Measurements from ENCODE around the gene TLR7.

TLR7 gene

DNA sequence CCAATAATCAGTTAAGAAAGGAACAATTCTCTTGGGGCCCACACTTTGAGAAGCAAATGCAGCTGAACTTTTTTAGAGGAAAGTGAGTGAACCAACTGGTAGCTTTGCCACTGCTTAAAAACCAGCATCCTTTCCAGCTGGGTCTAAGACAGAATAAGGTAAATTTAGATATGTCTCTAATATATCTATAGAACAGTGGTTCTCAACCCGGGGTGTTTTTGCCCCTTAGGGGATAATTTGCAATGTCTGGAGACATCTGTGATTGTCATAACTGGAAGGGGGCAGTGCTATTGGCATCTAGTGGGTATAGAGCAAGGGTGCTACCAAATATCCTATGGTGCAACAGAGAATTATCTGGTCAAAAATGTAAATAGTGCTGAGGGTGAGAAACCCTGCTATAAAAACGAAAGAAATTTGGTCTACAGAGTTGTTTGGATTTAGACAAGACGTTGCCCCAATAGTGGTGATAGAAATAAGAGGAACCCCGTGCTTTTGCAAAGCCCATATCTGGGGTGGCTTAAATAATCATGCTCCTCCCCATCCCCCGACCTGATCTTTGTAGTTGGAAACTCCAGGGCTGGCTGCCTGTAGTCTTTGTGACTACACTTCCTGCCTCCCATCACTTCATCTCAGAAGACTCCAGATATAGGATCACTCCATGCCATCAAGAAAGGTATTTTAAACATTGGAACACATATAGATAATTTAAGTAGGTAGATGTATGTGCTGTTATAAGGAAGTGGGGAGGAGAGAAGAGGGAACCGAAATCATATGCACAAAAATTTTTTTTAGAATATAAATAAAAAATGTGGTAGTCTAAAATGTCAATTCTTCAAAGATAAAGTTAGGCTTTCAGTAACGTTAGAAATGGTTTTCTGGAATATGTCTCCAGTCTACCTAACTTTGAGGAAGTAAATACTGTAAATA lies at the start of gene TLR7:
TLR7 (plus strand) TSS at position 622 of the 927 bp plus-strand sequence. CDS start 507 bp downstream, outside the sequence.
- peak in 1 of 2 donors; percentile 28 for DNase-seq

GRCh38 chrX:12817528-12817927 lies 49.3 kb upstream of the TLR7 start:
- DNase-seq = no peak

GRCh38 chrX:12819222-12819621 lies 47.6 kb upstream of the TLR7 start:
- no peak for DNase-seq

DNA sequence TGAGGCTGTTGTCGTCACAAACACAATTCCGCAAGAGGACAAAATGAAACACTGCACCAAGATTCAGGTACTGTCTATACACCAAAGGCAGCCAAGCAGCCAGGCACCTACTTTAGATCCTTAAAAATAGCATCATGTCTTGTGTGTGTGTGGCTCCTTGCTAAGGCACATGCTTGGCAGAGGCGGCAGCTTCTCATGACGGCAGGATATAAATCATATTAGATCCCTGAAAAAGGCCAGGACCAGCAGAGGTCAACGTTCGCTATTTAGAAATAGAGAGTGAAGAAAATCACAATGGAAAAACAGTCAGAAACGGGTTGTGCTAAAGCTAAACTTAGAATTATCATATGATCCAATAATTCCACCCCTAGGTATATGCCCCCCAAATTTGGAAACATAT lies 46.1 kb upstream of the TLR7 start:
- DNase-seq = no peak

DNA sequence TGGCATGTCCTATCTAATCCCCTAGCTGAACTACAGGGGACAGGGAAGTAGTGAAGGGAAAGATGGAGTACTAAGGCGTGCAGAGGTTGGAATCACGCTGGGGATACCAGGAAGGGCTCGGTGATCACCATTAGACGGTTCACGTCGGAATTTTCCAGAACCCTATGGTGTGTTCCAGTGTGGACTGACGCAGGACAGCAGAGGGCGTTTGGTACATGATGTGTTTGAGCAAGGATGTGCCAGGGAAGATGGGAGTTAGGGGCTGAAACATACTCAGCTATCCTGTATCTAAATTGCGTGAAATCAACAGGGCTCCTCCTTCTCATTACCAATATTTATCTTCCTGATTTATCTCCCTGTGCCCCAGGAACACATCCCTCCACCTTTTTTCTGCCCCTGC lies 41.9 kb upstream of the TLR7 start:
- no peak for DNase-seq

GRCh38 chrX:12825801-12826200 lies 41.1 kb upstream of the TLR7 start:
- no peak for DNase-seq

DNA sequence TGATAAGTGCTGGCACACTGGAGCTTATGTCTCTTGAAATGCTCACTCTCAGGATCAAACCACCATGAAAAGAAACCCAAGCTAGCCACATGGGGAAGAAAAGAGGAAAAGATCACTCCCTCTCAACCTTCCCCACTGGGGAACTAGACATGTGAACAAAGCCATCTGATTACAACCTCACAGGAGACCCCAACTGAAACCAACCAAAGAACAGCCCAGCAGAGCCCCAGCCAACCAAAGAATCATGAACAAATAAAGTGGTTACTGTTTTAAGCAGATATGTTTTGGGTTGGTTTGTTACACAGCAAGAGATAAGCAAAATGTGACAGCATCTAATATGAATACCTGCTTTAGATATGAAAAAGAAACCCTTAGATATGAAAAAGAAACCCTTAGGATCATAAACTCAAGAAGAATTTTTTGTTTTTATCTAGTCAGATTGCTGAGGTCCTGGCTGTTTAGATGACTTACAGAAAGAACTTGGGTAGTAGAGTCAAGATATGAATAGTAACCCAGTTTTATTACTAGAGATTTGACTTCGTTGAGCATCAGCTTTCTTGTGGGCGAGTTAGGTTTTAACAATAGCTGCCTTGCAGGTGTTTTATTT lies 23.7 kb upstream of the TLR7 start:
- DNase-seq = no peak

DNA sequence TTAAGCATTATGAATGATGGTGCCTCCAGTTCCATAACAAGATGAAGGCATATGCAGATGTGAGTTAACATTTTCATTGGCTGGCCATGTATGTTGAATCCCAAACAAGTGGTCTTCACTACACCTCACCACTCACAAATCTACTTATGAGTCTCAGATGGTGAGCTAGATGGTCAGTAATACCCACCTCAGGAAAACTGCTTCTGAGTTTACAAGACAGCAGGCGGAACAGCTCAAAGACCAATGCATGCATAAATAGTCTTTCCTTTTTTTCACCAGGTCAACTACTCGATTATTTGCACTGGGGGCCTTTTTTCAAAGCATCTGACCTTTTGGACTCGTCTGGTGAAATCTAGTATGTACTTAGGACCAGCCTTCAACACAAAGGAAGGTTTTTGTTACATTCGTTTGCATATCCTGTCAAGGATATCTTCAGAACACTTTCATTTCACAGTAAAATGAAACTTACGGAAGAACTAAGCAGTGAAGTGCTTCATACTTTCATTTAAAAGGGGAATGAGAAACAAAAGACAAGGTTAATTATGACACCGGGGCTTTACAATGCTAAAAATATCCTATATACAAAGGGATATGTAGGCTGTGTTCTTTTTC lies 23.1 kb upstream of the TLR7 start:
- DNase-seq = peak in 1 of 2 donors; percentile 40

DNA sequence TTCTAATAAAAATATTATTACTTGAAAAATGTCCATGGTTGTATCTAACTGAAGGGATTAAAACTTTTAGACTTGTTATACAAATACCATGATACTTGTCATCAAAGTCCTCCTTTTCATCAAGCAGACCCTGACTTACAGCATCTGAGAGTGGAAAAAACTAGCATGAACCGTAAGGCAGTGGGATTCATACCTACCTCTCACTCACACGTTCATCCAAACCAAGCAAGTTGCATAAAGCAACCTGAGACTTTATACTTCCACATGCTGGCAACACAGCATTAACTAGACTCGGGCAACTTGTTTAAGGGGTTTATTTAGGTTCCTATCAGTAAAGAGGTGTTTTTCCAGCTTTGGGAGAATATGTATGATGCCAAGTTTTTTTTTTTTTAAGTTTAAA lies 22.6 kb upstream of the TLR7 start:
- peak in 1 of 2 donors; percentile 2 for DNase-seq

DNA sequence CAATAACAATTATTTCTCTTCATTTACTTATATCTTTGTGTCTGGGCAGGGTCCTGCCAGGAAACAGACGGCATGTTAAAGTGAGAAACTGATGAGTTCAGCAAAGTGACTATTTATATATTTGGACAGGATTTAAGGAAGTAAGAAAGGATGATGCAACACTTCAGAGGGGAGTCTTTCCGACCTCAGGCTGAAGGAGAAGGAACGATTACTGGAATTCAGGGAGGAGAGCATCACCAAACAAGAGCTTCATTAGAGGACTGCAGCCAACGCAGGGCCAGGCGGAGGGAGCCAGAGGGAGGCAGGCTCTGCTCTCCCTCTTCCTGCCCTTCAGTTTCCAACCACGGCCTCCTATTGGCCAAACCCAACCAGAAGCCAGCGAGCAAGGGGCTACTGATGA lies 1.5 kb upstream of the TLR7 start:
- DNase-seq = no peak

GRCh38 chrX:12867685-12868084 lies 813 bp downstream of the TLR7 start:
- DNase-seq = peak in 1 of 2 donors; percentile 15

DNA sequence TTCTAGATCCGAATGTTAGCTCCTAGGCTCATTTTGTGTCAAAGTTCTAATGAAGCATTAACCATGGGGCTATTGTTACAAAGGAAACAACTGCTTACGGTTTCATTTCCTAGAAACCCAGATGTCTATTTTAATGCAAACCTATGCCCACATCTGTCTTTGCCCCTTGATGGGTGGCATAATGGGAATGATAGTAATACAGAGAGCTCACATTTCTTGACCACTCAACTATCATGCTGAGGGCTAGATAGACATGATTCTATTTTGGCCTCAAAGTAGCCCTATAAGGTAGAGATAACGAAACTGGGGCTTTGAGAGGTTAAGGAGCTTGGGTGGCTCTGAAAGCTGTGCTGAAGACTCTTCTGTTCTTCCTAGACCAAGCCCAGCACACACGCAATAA lies 1.9 kb downstream of the TLR7 start:
- no peak for DNase-seq

GRCh38 chrX:12871257-12871656 lies 4.4 kb downstream of the TLR7 start:
- no peak for DNase-seq

GRCh38 chrX:12872741-12873140 lies 5.9 kb downstream of the TLR7 start:
- no peak for DNase-seq

GRCh38 chrX:12874581-12874980 lies 7.7 kb downstream of the TLR7 start:
- DNase-seq = no peak

DNA sequence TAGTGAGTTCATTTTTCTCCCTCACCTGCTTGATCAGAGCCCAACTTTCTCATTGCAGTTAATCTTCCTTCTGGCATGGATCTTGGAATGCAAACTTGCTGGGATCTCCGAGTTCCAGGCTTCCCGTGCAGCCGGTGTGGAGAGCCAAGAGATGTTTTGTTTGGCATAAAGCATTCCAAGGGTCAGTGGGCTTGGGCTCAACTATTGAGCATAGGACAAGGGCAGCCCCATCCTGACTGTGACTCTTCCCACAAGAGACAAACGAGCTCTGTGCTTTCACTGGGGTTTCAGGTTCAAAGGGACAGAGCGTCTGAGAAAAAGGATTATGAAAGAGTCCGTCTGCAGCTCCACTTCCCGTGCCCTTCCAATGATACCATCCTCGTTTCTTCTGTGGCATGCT lies 10.5 kb downstream of the TLR7 start:
- DNase-seq = no peak

DNA sequence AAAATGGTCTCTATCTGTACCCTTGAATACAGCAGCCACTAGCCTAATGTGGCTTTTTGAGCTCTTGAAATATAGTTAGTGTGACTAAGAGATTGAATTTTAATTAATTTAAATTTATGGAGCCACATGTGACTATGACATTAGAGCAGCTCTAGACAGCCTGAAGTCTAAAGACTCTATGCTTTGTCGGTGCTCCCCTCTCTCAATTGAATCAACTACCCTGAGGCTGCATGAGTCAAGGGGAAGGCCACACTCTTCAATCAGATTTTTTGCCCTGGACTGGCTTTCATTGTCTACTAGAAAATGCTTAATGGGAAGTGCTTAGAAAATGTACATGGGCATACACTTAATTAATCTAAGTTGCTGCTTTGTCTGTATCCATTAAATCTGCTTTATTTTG lies 11.7 kb downstream of the TLR7 start:
- DNase-seq = no peak

GRCh38 chrX:12881914-12882313 lies 15.0 kb downstream of the TLR7 start:
- DNase-seq = no peak

DNA sequence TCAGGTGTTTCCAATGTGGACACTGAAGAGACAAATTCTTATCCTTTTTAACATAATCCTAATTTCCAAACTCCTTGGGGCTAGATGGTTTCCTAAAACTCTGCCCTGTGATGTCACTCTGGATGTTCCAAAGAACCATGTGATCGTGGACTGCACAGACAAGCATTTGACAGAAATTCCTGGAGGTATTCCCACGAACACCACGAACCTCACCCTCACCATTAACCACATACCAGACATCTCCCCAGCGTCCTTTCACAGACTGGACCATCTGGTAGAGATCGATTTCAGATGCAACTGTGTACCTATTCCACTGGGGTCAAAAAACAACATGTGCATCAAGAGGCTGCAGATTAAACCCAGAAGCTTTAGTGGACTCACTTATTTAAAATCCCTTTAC lies 18.6 kb downstream of the TLR7 start:
- no peak for DNase-seq

DNA sequence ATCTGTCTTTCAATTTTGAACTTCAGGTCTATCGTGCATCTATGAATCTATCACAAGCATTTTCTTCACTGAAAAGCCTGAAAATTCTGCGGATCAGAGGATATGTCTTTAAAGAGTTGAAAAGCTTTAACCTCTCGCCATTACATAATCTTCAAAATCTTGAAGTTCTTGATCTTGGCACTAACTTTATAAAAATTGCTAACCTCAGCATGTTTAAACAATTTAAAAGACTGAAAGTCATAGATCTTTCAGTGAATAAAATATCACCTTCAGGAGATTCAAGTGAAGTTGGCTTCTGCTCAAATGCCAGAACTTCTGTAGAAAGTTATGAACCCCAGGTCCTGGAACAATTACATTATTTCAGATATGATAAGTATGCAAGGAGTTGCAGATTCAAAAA lies 19.7 kb downstream of the TLR7 start:
- DNase-seq = no peak

- no peak for DNase-seq
These were observed 20.3 kb downstream of the TLR7 start for GRCh38 chrX:12887141-12887540.

DNA sequence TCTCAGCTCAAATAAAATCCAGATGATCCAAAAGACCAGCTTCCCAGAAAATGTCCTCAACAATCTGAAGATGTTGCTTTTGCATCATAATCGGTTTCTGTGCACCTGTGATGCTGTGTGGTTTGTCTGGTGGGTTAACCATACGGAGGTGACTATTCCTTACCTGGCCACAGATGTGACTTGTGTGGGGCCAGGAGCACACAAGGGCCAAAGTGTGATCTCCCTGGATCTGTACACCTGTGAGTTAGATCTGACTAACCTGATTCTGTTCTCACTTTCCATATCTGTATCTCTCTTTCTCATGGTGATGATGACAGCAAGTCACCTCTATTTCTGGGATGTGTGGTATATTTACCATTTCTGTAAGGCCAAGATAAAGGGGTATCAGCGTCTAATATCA lies 20.9 kb downstream of the TLR7 start:
- no peak for DNase-seq

DNA sequence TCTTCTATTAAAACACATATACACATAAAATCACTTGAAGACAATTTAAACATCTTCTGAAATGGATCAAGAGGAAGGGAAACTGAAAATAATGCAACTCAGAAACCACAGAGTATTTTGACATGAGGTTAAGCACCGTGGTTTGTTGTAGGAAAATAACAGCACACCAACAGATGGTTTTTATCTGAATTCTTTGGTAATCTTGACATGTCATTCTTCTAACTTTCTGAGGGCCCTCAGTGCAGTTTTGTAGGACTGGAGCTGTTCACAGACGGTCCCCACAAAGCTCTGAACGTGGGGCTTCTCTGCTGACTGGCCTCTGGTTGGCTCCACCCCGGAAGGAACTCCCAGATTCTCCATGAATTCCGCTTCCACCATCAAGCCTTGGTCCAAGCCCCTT lies 23.6 kb downstream of the TLR7 start:
- DNase-seq = no peak

GRCh38 chrX:12891171-12891570 lies 24.3 kb downstream of the TLR7 start:
- DNase-seq = no peak
